HL-60 (cell line): ENCODE data around the gene RNF223.
"Not testable (repeated sequence)": the region's sequence is repeated elsewhere in the genome, so short reads cannot be mapped to it uniquely, and the experiment has no call there.

ENCODE experiments used
- CTCF ChIP-seq: IDR thresholded peaks from one replicate; pipeline ENCODE4 v1.5.1; 2011; ENCODE audit warnings: low read length, control low read depth, inconsistent platforms; ENCODE audit not compliant: insufficient read depth
- GABPA ChIP-seq: IDR thresholded peaks from 2 replicates; pipeline ENCODE4 v1.6.1; 2012; ENCODE audit warnings: low read depth
- POLR2AphosphoS5 ChIP-seq: IDR thresholded peaks from 2 replicates; pipeline ENCODE4 v1.6.1; 2012; ENCODE audit warnings: low read depth
- TF ChIP-seq, protein P1 (sequence below): IDR thresholded peaks from 2 replicates; pipeline ENCODE4 v1.6.1; 2012; ENCODE audit warnings: low read depth; ENCODE audit not compliant: insufficient replicate concordance

- not testable (repeated sequence) for TF ChIP-seq CTCF, POLR2AphosphoS5, GABPA
- TF ChIP-seq, protein P1, sequence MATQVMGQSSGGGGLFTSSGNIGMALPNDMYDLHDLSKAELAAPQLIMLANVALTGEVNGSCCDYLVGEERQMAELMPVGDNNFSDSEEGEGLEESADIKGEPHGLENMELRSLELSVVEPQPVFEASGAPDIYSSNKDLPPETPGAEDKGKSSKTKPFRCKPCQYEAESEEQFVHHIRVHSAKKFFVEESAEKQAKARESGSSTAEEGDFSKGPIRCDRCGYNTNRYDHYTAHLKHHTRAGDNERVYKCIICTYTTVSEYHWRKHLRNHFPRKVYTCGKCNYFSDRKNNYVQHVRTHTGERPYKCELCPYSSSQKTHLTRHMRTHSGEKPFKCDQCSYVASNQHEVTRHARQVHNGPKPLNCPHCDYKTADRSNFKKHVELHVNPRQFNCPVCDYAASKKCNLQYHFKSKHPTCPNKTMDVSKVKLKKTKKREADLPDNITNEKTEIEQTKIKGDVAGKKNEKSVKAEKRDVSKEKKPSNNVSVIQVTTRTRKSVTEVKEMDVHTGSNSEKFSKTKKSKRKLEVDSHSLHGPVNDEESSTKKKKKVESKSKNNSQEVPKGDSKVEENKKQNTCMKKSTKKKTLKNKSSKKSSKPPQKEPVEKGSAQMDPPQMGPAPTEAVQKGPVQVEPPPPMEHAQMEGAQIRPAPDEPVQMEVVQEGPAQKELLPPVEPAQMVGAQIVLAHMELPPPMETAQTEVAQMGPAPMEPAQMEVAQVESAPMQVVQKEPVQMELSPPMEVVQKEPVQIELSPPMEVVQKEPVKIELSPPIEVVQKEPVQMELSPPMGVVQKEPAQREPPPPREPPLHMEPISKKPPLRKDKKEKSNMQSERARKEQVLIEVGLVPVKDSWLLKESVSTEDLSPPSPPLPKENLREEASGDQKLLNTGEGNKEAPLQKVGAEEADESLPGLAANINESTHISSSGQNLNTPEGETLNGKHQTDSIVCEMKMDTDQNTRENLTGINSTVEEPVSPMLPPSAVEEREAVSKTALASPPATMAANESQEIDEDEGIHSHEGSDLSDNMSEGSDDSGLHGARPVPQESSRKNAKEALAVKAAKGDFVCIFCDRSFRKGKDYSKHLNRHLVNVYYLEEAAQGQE: not testable (repeated sequence)
Measured at GRCh38 chr1:1096136-1096535, 22.0 kb upstream of the RNF223 start.
